Measurements from ENCODE around the gene UTRN.

DNA sequence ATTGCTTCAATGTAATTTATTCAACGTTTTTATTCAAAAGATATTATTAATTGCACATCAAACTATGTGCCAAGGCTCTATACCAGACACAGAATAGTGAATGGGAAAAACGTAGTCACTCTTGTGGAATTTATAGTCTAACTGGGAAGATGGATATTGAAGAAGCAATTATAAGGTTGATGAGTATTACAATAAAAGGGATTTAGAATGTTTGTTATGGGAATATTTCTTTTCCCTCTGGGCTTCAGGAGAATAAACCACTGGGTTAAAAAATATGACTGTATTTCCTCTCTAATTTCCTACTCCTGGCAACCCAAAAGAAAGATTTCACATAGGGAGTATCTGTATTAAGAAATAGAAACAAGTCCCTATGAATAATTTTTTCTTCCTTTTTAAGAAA lies 25.1 kb upstream of the UTRN start:
- TF ChIP-seq POLR2AphosphoS5 (IDR thresholded peaks at IDR 0.05; ENCODE audit: borderline replicate concordance, low read depth, low read length), result no peak
- no peak for TF ChIP-seq EZH2 (IDR thresholded peaks at IDR 0.05)
